Measurements from ENCODE around the gene SFXN5.

DNA sequence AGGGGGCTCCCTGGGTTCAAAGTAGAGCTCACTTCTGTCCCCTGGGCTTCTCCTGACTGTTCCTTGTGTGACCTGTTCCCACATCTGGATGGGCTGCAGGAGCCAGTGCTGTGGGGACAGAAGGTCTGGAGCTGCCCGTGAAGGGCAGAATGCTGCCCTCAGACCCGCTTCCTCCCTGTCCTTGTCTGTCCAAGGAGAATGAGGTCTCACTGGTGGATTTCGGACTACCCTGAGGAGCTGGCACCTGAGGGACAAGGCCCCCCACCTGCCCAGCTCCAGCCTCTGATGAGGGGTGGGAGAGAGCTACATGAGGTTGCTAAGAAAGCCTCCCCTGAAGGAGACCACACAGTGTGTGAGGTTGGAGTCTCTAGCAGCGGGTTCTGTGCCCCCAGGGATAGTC lies 138.7 kb downstream of the SFXN5 start:
- TF ChIP-seq KDM1A (IDR thresholded peaks at IDR 0.05; ENCODE audit: low read depth) (no peak), CHD2 (IDR thresholded peaks at IDR 0.05; ENCODE audit: low read length, partially characterized antibody) (no peak), MAX (IDR thresholded peaks at IDR 0.05) (no peak), SMC3 (IDR thresholded peaks at IDR 0.05) (no peak)
- TF ChIP-seq, protein P1, sequence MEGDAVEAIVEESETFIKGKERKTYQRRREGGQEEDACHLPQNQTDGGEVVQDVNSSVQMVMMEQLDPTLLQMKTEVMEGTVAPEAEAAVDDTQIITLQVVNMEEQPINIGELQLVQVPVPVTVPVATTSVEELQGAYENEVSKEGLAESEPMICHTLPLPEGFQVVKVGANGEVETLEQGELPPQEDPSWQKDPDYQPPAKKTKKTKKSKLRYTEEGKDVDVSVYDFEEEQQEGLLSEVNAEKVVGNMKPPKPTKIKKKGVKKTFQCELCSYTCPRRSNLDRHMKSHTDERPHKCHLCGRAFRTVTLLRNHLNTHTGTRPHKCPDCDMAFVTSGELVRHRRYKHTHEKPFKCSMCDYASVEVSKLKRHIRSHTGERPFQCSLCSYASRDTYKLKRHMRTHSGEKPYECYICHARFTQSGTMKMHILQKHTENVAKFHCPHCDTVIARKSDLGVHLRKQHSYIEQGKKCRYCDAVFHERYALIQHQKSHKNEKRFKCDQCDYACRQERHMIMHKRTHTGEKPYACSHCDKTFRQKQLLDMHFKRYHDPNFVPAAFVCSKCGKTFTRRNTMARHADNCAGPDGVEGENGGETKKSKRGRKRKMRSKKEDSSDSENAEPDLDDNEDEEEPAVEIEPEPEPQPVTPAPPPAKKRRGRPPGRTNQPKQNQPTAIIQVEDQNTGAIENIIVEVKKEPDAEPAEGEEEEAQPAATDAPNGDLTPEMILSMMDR (IDR thresholded peaks at IDR 0.05): no peak
